HCT116 (cell line): ENCODE measurements around the gene PPM1H. TPM values are rescaled to one million over a fixed set of nuclear protein-coding genes. Genes with fewer than 3 reads are reported as not detected.

Experiments
- ATAC-seq: fragments of 200-7000 bp; cut with Tn5 transposase; 2 replicates; pipeline ENCODE4 v1.9.1; 2020; ENCODE audit warnings: mild to moderate bottlenecking, moderate library complexity
- BruUV-seq: library from RNA; stranded (reverse); fragments of 400-500 nt; replicated peaks from 2 replicates; lab custom pipeline; 2021; lab: Mats Ljungman, UMichigan
- CTCF ChIA-PET: fragments of 300-600 bp; sonication (Branson Sonifier 250); formaldehyde crosslinking; loops from one replicate; lab custom pipeline; 2021; ENCODE audit warnings: antibody characterized with exemption; lab: Charles Lee
- POLR2A ChIA-PET: fragments of 300-600, 350-600 bp; sonication (Branson Sonifier 250); formaldehyde crosslinking; loops from one replicate; lab custom pipeline; 2021; ENCODE audit warnings: antibody characterized with exemption; lab: Charles Lee
- RAD21 ChIA-PET, 2 experiments: fragments of 300-600 bp; sonication (Branson Sonifier 250); formaldehyde crosslinking; loops; one replicate each; lab custom pipeline; 2023; ENCODE audit warnings: low total read pairs in 2 of 2; ENCODE audit not compliant: uncharacterized antibody in 2 of 2, unreplicated experiment in 2 of 2, low non-redundant PET in 1 of 2; lab: Charles Lee
- DNase-seq: peaks from one replicate; pipeline ENCODE4 v3.0.0-alpha.2; 2010; ENCODE audit warnings: low read depth, low spot score
- H2AFZ ChIP-seq: fragments of 200-600 bp; shearing (Covaris generic), sonication (generic); 2 replicates; pipeline ENCODE4 v1.6.1; 2017; ENCODE audit warnings: low read depth, mixed run types, mixed read lengths, antibody characterized with exemption, low read length; ENCODE audit not compliant: poor library complexity, severe bottlenecking
- H3K27ac ChIP-seq: 2 replicates; pipeline ENCODE4 v1.5.1; 2012; ENCODE audit warnings: low read depth, low read length
- H3K27me3 ChIP-seq: fragments of 200-600 bp; sonication (generic); 2 replicates; pipeline ENCODE4 v1.6.1; 2016; ENCODE audit warnings: mixed run types, low read length, mixed read lengths; ENCODE audit not compliant: insufficient read depth
- H3K36me3 ChIP-seq, 2 experiments: fragments of 200-500 bp in 1 of 2; fragments of 200-600 bp in 1 of 2; sonication (Bioruptor generic) in 1 of 2; sonication (generic) in 1 of 2; 2 replicates each; pipeline versions ENCODE4 v1.5.1 to v1.6.1; 2014 to 2016; ENCODE audit warnings: low read length in 2 of 2, inconsistent platforms in 1 of 2, mixed read lengths in 1 of 2, mixed run types in 1 of 2; ENCODE audit not compliant: insufficient read depth in 2 of 2, control insufficient read depth in 1 of 2
- H3K4me1 ChIP-seq, 2 experiments: fragments of 200-600 bp in 1 of 2; sonication (generic) in 1 of 2; 2 replicates each; pipeline versions ENCODE4 v1.5.1 to v1.6.1; 2012 to 2017; ENCODE audit warnings: low read length in 2 of 2, inconsistent platforms in 1 of 2, mild to moderate bottlenecking in 1 of 2, mixed read lengths in 1 of 2, mixed run types in 1 of 2, moderate library complexity in 1 of 2; ENCODE audit not compliant: insufficient read depth in 2 of 2, control insufficient read depth in 1 of 2
- H3K4me2 ChIP-seq: fragments of 200-600 bp; sonication (generic); 2 replicates; pipeline ENCODE4 v1.6.1; 2017; ENCODE audit warnings: mixed run types, low read length, mixed read lengths
- H3K4me3 ChIP-seq, 2 experiments: fragments of 200-600 bp in 1 of 2; sonication (generic) in 1 of 2; replicated peaks in 1 of 2; 2 replicates each; pipeline ENCODE4 v1.5.1; 2011 to 2016; ENCODE audit warnings: low read length in 2 of 2, control low read depth in 1 of 2, low read depth in 1 of 2, mild to moderate bottlenecking in 1 of 2, mixed read lengths in 1 of 2, mixed run types in 1 of 2
- H3K79me2 ChIP-seq: fragments of 200-600 bp; sonication (generic); 2 replicates; pipeline ENCODE4 v1.6.1; 2017; ENCODE audit warnings: mild to moderate bottlenecking, mixed run types, low read length, moderate library complexity, mixed read lengths; ENCODE audit not compliant: insufficient read depth
- H3K9ac ChIP-seq: fragments of 200-600 bp; sonication (generic); 2 replicates; pipeline ENCODE4 v1.6.1; 2016; ENCODE audit warnings: low read length, mixed read lengths
- H3K9me2 ChIP-seq: fragments of 200-600 bp; sonication (generic), shearing (Covaris generic); 2 replicates; pipeline ENCODE4 v1.6.1; 2017; ENCODE audit warnings: mixed run types, mild to moderate bottlenecking, moderate library complexity; ENCODE audit not compliant: insufficient read depth
- H3K9me3 ChIP-seq, 2 experiments: fragments of 200-500 bp in 1 of 2; fragments of 200-600 bp in 1 of 2; sonication (Bioruptor generic) in 1 of 2; sonication (generic) in 1 of 2; 2 replicates each; pipeline ENCODE4 v1.6.1; 2014 to 2017; ENCODE audit warnings: low read length in 2 of 2, mixed read lengths in 2 of 2, inconsistent platforms in 1 of 2, low read depth in 1 of 2, mild to moderate bottlenecking in 1 of 2, mixed run types in 1 of 2, moderate library complexity in 1 of 2; ENCODE audit not compliant: control insufficient read depth in 1 of 2, insufficient read depth in 1 of 2
- H4K20me1 ChIP-seq: fragments of 200-600 bp; sonication (generic), shearing (Covaris generic); 2 replicates; pipeline ENCODE4 v1.6.1; 2017; ENCODE audit warnings: mixed run types, mild to moderate bottlenecking, moderate library complexity; ENCODE audit not compliant: insufficient read depth
- CEBPB ChIP-seq: IDR thresholded peaks from 2 replicates; pipeline ENCODE4 v1.6.1; 2012; ENCODE audit warnings: low read depth
- EGR1 ChIP-seq: IDR thresholded peaks from 2 replicates; pipeline ENCODE4 v1.6.1; 2012; ENCODE audit warnings: low read depth
- EZH2 ChIP-seq: fragments of 200-600 bp; sonication (generic); IDR thresholded peaks from 2 replicates; pipeline ENCODE4 v1.6.1; 2017; ENCODE audit warnings: antibody characterized with exemption, mixed run types
- FOSL1 ChIP-seq: IDR thresholded peaks from 2 replicates; pipeline ENCODE4 v1.6.1; 2012; ENCODE audit warnings: low read depth
- POLR2A ChIP-seq: IDR thresholded peaks from 2 replicates; pipeline ENCODE4 v1.7.0; 2011; ENCODE audit warnings: borderline replicate concordance; ENCODE audit not compliant: insufficient read depth, insufficient read length; ENCODE audit errors: extremely low read depth
- RAD21 ChIP-seq: IDR thresholded peaks from 2 replicates; pipeline ENCODE4 v1.6.1; 2012; ENCODE audit warnings: low read depth, mild to moderate bottlenecking
- SIN3A ChIP-seq: IDR thresholded peaks from 2 replicates; pipeline ENCODE4 v1.6.1; 2012; ENCODE audit warnings: low read depth
- SRF ChIP-seq: IDR thresholded peaks from 2 replicates; pipeline ENCODE4 v1.6.1; 2012; ENCODE audit warnings: low read depth
- TCF7L2 ChIP-seq: IDR thresholded peaks from 2 replicates; pipeline ENCODE4 v1.7.0; 2011; ENCODE audit warnings: borderline replicate concordance, inconsistent platforms; ENCODE audit not compliant: insufficient read depth, insufficient read length; ENCODE audit errors: extremely low read depth
- ZFX ChIP-seq: fragments of 450-650 bp; IDR thresholded peaks from 2 replicates; pipeline ENCODE4 v1.6.1; 2017
- ZNF274 ChIP-seq: fragments of 200-500 bp; sonication (Bioruptor generic); IDR thresholded peaks from 2 replicates; pipeline ENCODE4 v1.6.1; 2014; ENCODE audit warnings: mild to moderate bottlenecking, low read depth, low read length, inconsistent platforms
- intact Hi-C: fragments of 100-400 bp; cut with micrococcal nuclease; formaldehyde crosslinking; loops from 2 replicates; pipeline ENCODE4 v1.10.0; 2022
- total RNA-seq: library from RNA; stranded (reverse); gene quantifications from one replicate; pipeline ENCODE4 v1.2.1, GENCODE V29; 2021; ENCODE audit not compliant: unreplicated experiment
- TF ChIP-seq, protein P1 (sequence below): IDR thresholded peaks from 2 replicates; pipeline ENCODE4 v1.6.1; 2011; ENCODE audit warnings: mild to moderate bottlenecking, low read length, moderate library complexity; ENCODE audit not compliant: insufficient replicate concordance; ENCODE audit errors: extremely low read depth
- TF ChIP-seq, protein P2 (sequence below): IDR thresholded peaks from 2 replicates; pipeline ENCODE4 v1.6.1; 2012
- TF ChIP-seq, protein P3 (sequence below), 3 experiments: fragments of 200-600 bp in 1 of 3; sonication (generic) in 1 of 3; IDR thresholded peaks in 2 of 3; conservative IDR thresholded peaks in 1 of 3; 2 replicates each; pipeline ENCODE4 v1.5.1; 2012 to 2017; ENCODE audit warnings: low read depth in 2 of 3, low read length in 2 of 3, antibody characterized with exemption in 1 of 3, borderline replicate concordance in 1 of 3, control low read depth in 1 of 3, mild to moderate bottlenecking in 1 of 3, mixed read lengths in 1 of 3, mixed run types in 1 of 3, moderate library complexity in 1 of 3; ENCODE audit not compliant: insufficient read depth in 1 of 3
- TF ChIP-seq, protein P4 (sequence below): IDR thresholded peaks from 2 replicates; pipeline ENCODE4 v1.6.1; 2012; ENCODE audit warnings: low read depth

PPM1H gene
- total RNA-seq, 1 experiment from 2014 or later, result 8.0 TPM

DNA sequence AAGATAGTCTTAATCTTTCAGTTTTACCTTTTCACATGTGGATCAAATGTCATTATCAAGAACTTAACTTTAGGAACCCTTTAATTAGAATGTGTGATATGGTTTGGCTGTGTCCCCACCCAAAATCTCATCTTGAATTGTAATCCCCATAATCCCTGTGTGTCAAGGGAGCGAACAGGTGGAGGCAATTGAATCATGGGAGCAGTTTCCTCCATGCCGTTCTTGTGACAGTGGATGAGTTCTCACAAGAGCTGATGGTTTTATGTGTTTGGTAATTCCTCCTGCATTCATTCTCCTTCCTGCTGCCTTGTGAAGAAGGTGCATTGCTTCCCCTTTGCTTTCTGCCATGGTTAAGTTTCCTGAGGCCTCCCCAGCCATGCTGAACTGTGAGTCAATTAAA is 307.8 kb downstream of the PPM1H start:
- H2AFZ ChIP-seq, result no peak overlapping the region
- H3K4me3 ChIP-seq, result no peak overlapping the region
- H3K79me2 ChIP-seq, result no peaks in the 10 kb centered on the region
- no peaks in the 10 kb centered on the region for H3K9me2 ChIP-seq
- no peak for DNase-seq
- no peak for ATAC-seq
- no peak overlapping the region for H3K27ac ChIP-seq
- H4K20me1 ChIP-seq, result no peaks in the 10 kb centered on the region
- BruUV-seq, result no TSS peak
- RAD21 ChIA-PET, result no interaction called here
- no peaks in the 10 kb centered on the region for H3K27me3 ChIP-seq
- no peaks in the 10 kb centered on the region for H3K9me3 ChIP-seq
- CTCF ChIA-PET, result no interaction called here
- TF ChIP-seq ZNF274 (no peak), RAD21 (no peak), EGR1 (no peak), CEBPB (no peak), SIN3A (no peak), POLR2A (no peak), FOSL1 (no peak), EZH2 (no peak), SRF (no peak), ZFX (no peak), TCF7L2 (no peak)
- TF ChIP-seq, protein P1, sequence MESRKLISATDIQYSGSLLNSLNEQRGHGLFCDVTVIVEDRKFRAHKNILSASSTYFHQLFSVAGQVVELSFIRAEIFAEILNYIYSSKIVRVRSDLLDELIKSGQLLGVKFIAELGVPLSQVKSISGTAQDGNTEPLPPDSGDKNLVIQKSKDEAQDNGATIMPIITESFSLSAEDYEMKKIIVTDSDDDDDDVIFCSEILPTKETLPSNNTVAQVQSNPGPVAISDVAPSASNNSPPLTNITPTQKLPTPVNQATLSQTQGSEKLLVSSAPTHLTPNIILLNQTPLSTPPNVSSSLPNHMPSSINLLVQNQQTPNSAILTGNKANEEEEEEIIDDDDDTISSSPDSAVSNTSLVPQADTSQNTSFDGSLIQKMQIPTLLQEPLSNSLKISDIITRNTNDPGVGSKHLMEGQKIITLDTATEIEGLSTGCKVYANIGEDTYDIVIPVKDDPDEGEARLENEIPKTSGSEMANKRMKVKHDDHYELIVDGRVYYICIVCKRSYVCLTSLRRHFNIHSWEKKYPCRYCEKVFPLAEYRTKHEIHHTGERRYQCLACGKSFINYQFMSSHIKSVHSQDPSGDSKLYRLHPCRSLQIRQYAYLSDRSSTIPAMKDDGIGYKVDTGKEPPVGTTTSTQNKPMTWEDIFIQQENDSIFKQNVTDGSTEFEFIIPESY, result no peak
- TF ChIP-seq, protein P2, sequence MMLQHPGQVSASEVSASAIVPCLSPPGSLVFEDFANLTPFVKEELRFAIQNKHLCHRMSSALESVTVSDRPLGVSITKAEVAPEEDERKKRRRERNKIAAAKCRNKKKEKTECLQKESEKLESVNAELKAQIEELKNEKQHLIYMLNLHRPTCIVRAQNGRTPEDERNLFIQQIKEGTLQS, result no peak
- TF ChIP-seq, protein P3, sequence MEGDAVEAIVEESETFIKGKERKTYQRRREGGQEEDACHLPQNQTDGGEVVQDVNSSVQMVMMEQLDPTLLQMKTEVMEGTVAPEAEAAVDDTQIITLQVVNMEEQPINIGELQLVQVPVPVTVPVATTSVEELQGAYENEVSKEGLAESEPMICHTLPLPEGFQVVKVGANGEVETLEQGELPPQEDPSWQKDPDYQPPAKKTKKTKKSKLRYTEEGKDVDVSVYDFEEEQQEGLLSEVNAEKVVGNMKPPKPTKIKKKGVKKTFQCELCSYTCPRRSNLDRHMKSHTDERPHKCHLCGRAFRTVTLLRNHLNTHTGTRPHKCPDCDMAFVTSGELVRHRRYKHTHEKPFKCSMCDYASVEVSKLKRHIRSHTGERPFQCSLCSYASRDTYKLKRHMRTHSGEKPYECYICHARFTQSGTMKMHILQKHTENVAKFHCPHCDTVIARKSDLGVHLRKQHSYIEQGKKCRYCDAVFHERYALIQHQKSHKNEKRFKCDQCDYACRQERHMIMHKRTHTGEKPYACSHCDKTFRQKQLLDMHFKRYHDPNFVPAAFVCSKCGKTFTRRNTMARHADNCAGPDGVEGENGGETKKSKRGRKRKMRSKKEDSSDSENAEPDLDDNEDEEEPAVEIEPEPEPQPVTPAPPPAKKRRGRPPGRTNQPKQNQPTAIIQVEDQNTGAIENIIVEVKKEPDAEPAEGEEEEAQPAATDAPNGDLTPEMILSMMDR (IDR thresholded peaks at IDR 0.05 in 2 of 3, conservative IDR thresholded peaks at IDR 0.05 in 1 of 3; ENCODE audit: borderline replicate concordance in 1 of 3, insufficient read depth in 1 of 3, low read depth in 2 of 3, low read length in 2 of 3), result no peak
- TF ChIP-seq, protein P4, sequence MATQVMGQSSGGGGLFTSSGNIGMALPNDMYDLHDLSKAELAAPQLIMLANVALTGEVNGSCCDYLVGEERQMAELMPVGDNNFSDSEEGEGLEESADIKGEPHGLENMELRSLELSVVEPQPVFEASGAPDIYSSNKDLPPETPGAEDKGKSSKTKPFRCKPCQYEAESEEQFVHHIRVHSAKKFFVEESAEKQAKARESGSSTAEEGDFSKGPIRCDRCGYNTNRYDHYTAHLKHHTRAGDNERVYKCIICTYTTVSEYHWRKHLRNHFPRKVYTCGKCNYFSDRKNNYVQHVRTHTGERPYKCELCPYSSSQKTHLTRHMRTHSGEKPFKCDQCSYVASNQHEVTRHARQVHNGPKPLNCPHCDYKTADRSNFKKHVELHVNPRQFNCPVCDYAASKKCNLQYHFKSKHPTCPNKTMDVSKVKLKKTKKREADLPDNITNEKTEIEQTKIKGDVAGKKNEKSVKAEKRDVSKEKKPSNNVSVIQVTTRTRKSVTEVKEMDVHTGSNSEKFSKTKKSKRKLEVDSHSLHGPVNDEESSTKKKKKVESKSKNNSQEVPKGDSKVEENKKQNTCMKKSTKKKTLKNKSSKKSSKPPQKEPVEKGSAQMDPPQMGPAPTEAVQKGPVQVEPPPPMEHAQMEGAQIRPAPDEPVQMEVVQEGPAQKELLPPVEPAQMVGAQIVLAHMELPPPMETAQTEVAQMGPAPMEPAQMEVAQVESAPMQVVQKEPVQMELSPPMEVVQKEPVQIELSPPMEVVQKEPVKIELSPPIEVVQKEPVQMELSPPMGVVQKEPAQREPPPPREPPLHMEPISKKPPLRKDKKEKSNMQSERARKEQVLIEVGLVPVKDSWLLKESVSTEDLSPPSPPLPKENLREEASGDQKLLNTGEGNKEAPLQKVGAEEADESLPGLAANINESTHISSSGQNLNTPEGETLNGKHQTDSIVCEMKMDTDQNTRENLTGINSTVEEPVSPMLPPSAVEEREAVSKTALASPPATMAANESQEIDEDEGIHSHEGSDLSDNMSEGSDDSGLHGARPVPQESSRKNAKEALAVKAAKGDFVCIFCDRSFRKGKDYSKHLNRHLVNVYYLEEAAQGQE, result no peak
- H3K4me2 ChIP-seq, result no peak overlapping the region
- H3K4me1 ChIP-seq, result peaks cover 0 to 3% of the 10 kb centered on the region in 2 experiments; a peak in 1 of 4 replicates
- H3K36me3 ChIP-seq, result no peaks in the 10 kb centered on the region
- POLR2A ChIA-PET, result no interaction called here
- intact Hi-C loops, result no loop called here
- H3K9ac ChIP-seq, result no peak overlapping the region
